ENCODE data around the gene RIMS4. TPM values are rescaled to one million over a fixed set of nuclear protein-coding genes. Genes with fewer than 3 reads are reported as not detected.
"Not testable (repeated sequence)": the region's sequence is repeated elsewhere in the genome, so short reads cannot be mapped to it uniquely, and the experiment has no call there.

Gene RIMS4
- total RNA-seq, 1 experiment from 2014 or later, result not detected

- Histone ChIP-seq H3K4me1 (0 out of 2 replicates have a peak, but pooled peaks cover 6% of the 10 kb centered on the region), H3K9me3 (replicated peaks) (peaks cover 8% of the 10 kb centered on the region), H3K27ac (no peak overlapping the region), H3K27me3 (peaks cover 27% of the 10 kb centered on the region), H3K36me3 (no peaks in the 10 kb centered on the region), H3K4me3 (no peak overlapping the region)
- no peak for DNase-seq
Measured at GRCh38 chr20:44837946-44838345, 27.6 kb upstream of the RIMS4 start.

GRCh38 chr20:44836601-44837120 lies 26.3 kb upstream of the RIMS4 start:
- no peaks in the 10 kb centered on the region for H3K36me3 ChIP-seq
- H3K27ac ChIP-seq, result no peak overlapping the region
- peaks cover 22% of the 10 kb centered on the region for H3K27me3 ChIP-seq
- H3K4me1 ChIP-seq, result 0 out of 2 replicates have a peak, but pooled peaks cover 6% of the 10 kb centered on the region
- H3K4me3 ChIP-seq, result no peak overlapping the region; the same call in 1 of the 2 replicates
- DNase-seq, result no peak
- H3K9me3 ChIP-seq (replicated peaks), result peaks cover 8% of the 10 kb centered on the region

GRCh38 chr20:44835661-44836221 lies 25.4 kb upstream of the RIMS4 start:
- Histone ChIP-seq H3K9me3 (replicated peaks) (peaks cover 8% of the 10 kb centered on the region), H3K36me3 (no peaks in the 10 kb centered on the region), H3K27ac (no peak overlapping the region), H3K4me3 (peak overlapping the region; percentile 10), H3K27me3 (peaks cover 26% of the 10 kb centered on the region), H3K4me1 (0 out of 2 replicates have a peak, but pooled peaks cover 6% of the 10 kb centered on the region)
- peak; percentile 45 to 72 for DNase-seq

DNA sequence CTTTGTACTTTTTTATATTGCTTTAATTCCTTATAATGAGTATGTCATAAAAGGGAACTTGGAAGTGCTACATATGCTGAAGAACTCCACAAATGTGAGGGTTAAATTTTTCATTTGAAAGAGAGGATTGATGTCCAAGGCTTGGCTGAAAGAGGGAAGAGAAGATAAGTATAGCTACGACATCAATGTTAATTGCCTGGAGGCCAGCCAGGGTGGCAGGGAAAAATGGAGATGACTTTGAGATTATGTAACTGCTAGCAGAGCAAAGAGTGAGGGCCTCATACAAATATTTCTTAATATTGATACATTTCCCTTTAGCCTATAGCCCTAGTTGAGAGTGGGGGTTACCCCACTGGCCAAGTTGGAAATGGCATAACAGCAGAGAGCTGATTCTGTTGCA lies 24.8 kb upstream of the RIMS4 start:
- Histone ChIP-seq H3K4me1 (0 out of 2 replicates have a peak, but pooled peaks cover 6% of the 10 kb centered on the region), H3K9me3 (replicated peaks) (peaks cover 8% of the 10 kb centered on the region), H3K27ac (no peak overlapping the region), H3K27me3 (peaks cover 30% of the 10 kb centered on the region), H3K4me3 (no peak overlapping the region), H3K36me3 (no peaks in the 10 kb centered on the region)
- DNase-seq, result no peak

DNA sequence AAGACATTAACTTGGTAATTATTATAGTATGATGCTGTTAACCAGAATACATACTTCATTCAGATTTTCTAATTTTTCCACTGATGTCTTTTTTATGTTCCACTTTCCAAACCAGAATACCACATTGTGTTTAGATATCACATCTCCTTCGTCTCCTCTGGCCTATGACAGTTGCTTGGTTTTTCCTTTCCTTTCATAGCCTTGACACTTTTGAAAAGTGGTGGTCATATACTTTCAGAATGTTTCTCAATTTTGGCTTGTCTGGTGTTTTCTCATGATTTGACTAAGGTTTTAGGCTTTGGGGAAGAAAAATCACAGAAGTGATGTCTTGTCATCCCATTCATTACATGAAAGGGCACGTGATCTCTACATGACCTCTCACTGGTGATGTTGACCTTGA lies 24.3 kb upstream of the RIMS4 start:
- no peaks in the 10 kb centered on the region for H3K36me3 ChIP-seq
- no peak overlapping the region for H3K27ac ChIP-seq
- H3K9me3 ChIP-seq (replicated peaks), result peaks cover 8% of the 10 kb centered on the region
- 0 out of 2 replicates have a peak, but pooled peaks cover 6% of the 10 kb centered on the region for H3K4me1 ChIP-seq
- H3K4me3 ChIP-seq, result no peak overlapping the region
- no peak for DNase-seq
- peaks cover 30% of the 10 kb centered on the region for H3K27me3 ChIP-seq

- Histone ChIP-seq H3K4me1 (0 out of 2 replicates have a peak, but pooled peaks cover 6% of the 10 kb centered on the region), H3K27ac (no peak overlapping the region), H3K9me3 (replicated peaks) (peaks cover 6% of the 10 kb centered on the region), H3K36me3 (no peaks in the 10 kb centered on the region), H3K27me3 (peaks cover 26% of the 10 kb centered on the region), H3K4me3 (no peak overlapping the region)
- DNase-seq, result no peak
Measured at GRCh38 chr20:44833437-44833836, 23.1 kb upstream of the RIMS4 start.

DNA sequence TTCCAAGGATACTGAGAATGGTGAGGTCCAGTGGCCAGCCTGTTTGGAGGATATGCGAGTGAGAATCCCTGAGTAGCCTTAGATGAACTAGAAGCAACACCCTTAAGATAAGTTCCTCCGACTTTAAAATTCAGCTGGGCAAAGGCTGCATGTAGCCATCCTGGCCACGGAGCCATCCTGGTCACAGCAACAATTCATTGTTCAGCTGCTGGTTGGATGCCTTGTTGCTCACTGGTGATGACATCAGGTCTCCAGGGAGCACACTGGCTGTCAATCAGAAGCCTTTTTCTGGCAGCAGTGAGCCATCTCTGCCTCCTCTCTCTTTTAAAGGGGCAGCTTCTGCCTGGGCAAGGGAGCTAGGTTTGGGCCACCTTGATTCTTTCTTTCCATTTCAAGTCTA lies 22.4 kb upstream of the RIMS4 start:
- no peak overlapping the region for H3K27ac ChIP-seq
- H3K4me1 ChIP-seq, result 0 out of 2 replicates have a peak, but pooled peaks cover 6% of the 10 kb centered on the region
- H3K36me3 ChIP-seq, result no peaks in the 10 kb centered on the region
- peaks cover 22% of the 10 kb centered on the region for H3K27me3 ChIP-seq
- H3K9me3 ChIP-seq (replicated peaks), result peaks cover 3% of the 10 kb centered on the region
- no peak overlapping the region for H3K4me3 ChIP-seq
- DNase-seq, result peak; percentile 27 to 32

DNA sequence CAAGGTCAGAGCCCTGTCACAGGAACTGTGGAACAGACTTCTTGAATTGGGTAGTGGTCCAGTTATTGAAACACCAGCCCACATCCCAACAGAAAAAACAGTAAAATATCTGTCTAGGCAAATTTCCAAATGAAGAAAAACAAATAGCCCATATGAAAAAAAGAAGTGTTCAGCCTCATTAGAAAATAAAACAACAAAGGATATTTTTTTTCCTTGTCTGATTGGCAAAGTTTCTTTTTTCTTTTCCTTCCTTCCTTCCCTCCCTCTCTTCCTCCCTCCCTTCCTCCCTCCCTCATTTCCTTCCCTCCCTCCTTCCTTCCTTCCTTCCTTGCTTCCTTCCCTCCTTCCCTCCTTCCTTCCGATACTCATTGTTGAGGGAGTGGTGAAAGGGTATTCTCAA lies 20.6 kb upstream of the RIMS4 start:
- no peak overlapping the region for H3K4me3 ChIP-seq
- H3K9me3 ChIP-seq (replicated peaks), result peaks cover 3% of the 10 kb centered on the region
- H3K27ac ChIP-seq, result no peak overlapping the region
- peaks cover 19% of the 10 kb centered on the region for H3K27me3 ChIP-seq
- no peaks in the 10 kb centered on the region for H3K36me3 ChIP-seq
- H3K4me1 ChIP-seq, result no peaks in the 10 kb centered on the region
- no peak for DNase-seq

GRCh38 chr20:44830523-44830922 lies 20.2 kb upstream of the RIMS4 start:
- Histone ChIP-seq H3K4me3 (no peak overlapping the region), H3K36me3 (no peaks in the 10 kb centered on the region), H3K9me3 (replicated peaks) (peaks cover 3% of the 10 kb centered on the region), H3K27ac (no peak overlapping the region), H3K27me3 (peaks cover 19% of the 10 kb centered on the region), H3K4me1 (no peaks in the 10 kb centered on the region)
- DNase-seq, result no peak

DNA sequence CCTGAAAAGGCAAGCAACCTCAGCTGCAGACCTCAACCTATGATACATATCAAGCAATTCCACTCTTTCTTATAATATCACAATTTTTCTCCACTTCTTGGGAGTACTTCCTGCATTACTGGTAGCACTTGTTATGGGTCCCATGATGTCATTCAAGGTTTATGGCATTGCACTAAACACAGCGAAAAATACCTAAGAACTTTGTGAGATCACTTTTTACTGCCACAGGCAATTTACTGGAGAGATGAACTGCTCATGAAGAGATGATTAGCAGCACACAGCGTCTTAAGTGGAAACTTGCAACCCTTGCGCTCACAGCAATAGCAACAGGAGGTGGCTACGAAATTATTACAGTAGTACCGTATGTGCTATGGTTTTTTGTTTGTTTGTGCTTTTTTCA lies 19.3 kb upstream of the RIMS4 start:
- Histone ChIP-seq H3K36me3 (no peaks in the 10 kb centered on the region), H3K4me3 (no peak overlapping the region), H3K4me1 (no peaks in the 10 kb centered on the region), H3K9me3 (replicated peaks) (peaks cover 3% of the 10 kb centered on the region), H3K27me3 (peaks cover 15% of the 10 kb centered on the region), H3K27ac (no peak overlapping the region)
- DNase-seq, result no peak

DNA sequence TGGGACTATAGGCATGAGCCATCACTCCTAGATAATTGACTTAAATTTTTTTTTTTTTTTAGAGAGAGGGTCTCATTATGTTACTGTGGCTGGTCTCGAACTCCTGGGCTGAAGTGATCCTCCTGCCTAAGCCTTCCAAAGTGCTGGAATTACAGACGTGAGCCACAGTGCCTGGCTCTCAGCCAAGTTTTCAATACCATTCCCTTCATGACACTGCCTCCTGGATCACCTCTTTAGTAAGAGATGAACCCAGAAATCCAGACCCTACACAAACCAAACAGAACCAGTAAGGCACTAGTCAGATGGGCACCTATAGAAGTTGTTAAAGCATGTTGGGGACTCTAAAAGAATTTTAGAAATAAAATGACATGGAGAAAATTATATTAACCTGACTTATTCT lies 18.3 kb upstream of the RIMS4 start:
- H3K9me3 ChIP-seq (replicated peaks), result peaks cover 3% of the 10 kb centered on the region
- H3K4me1 ChIP-seq, result no peaks in the 10 kb centered on the region
- H3K27ac ChIP-seq, result no peak overlapping the region
- peak in 1 of 2 experiments; percentile 17 for DNase-seq
- H3K36me3 ChIP-seq, result no peaks in the 10 kb centered on the region
- H3K27me3 ChIP-seq, result peaks cover 15% of the 10 kb centered on the region; the same call in 1 of the 2 replicates
- H3K4me3 ChIP-seq, result no peak overlapping the region

GRCh38 chr20:44827401-44827800 lies 17.1 kb upstream of the RIMS4 start:
- no peak overlapping the region for H3K27ac ChIP-seq
- H3K36me3 ChIP-seq, result no peaks in the 10 kb centered on the region
- H3K27me3 ChIP-seq, result peaks cover 13% of the 10 kb centered on the region; the same call in 1 of the 2 replicates
- no peak overlapping the region for H3K4me3 ChIP-seq
- no peak for DNase-seq
- no peaks in the 10 kb centered on the region for H3K9me3 ChIP-seq (replicated peaks)
- H3K4me1 ChIP-seq, result no peaks in the 10 kb centered on the region

- not testable (repeated sequence) for DNase-seq; H3K4me1 ChIP-seq; H3K27ac ChIP-seq; H3K27me3 ChIP-seq; H3K9me3 ChIP-seq (replicated peaks); H3K4me3 ChIP-seq; H3K36me3 ChIP-seq
Measured at GRCh38 chr20:44821576-44821975, 11.2 kb upstream of the RIMS4 start.

DNA sequence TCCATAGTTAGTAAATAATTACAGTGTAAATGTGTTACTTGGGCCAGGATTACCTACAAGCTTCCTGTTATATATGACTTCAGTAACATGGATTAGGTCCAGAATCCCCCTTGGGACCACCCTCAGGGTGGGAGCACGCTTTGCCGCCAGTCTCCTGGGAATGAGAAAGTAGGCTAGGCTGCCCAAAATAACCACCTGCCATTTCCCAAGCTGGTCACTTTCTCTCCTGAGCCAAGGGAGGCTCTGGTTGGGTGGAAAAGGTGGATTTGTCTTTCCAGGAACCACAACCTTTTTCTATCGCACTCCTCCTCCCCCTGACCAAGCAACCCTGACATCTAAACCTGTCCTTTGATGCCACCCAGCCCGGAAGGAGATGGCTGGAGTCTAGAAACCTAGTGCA lies 9.6 kb upstream of the RIMS4 start:
- H3K27ac ChIP-seq, result no peak overlapping the region

GRCh38 chr20:44817143-44817910 lies 7.0 kb upstream of the RIMS4 start:
- Histone ChIP-seq H3K36me3 (no peaks in the 10 kb centered on the region), H3K9me3 (replicated peaks) (no peaks in the 10 kb centered on the region), H3K27me3 (peaks cover 10% of the 10 kb centered on the region), H3K27ac (no peak overlapping the region), H3K4me3 (no peak overlapping the region), H3K4me1 (no peaks in the 10 kb centered on the region)
- no peak for DNase-seq

More for the DNA sequence above, 9.6 kb upstream of the RIMS4 start:
- H3K36me3 ChIP-seq, result no peaks in the 10 kb centered on the region
- H3K9me3 ChIP-seq (replicated peaks), result no peaks in the 10 kb centered on the region
- H3K4me1 ChIP-seq, result no peaks in the 10 kb centered on the region
- no peak overlapping the region for H3K4me3 ChIP-seq
- peaks cover 10% of the 10 kb centered on the region for H3K27me3 ChIP-seq
- DNase-seq, result no peak
